Activated CD8-positive, alpha-beta memory T cell treated with anti-CD3 and anti-CD28 coated beads, Interleukin-2, amount 50 U/mL, for 1 hour (primary cell): ENCODE results near the gene RBM38.

ENCODE experiments used
- DNase-seq: peaks from one replicate; pipeline ENCODE4 v3.0.0-alpha.2; 2020; ENCODE audit errors: extremely low read depth

RBM38 gene

GRCh38 chr20:57403216-57403615 lies 12.0 kb downstream of the RBM38 start:
- no peak for DNase-seq

- no peak for DNase-seq
Measured at GRCh38 chr20:57404006-57404405, 12.8 kb downstream of the RBM38 start.

- no peak for DNase-seq
Measured at GRCh38 chr20:57404419-57405072, 13.3 kb downstream of the RBM38 start.

GRCh38 chr20:57405236-57406016 lies 14.2 kb downstream of the RBM38 start:
- no peak for DNase-seq

- DNase-seq = no peak
Measured at GRCh38 chr20:57407541-57407956, 16.4 kb downstream of the RBM38 start.

GRCh38 chr20:57408131-57408530 lies 16.9 kb downstream of the RBM38 start:
- no peak for DNase-seq

GRCh38 chr20:57408536-57409233 lies 17.5 kb downstream of the RBM38 start:
- DNase-seq = no peak

- DNase-seq = no peak
Measured at GRCh38 chr20:57409316-57409671, 18.1 kb downstream of the RBM38 start.

- no peak for DNase-seq
Measured at GRCh38 chr20:57409672-57410397, 18.6 kb downstream of the RBM38 start.

- no peak for DNase-seq
Measured at GRCh38 chr20:57410398-57410920, 19.3 kb downstream of the RBM38 start.

- no peak for DNase-seq
Measured at GRCh38 chr20:57410924-57411323, 19.7 kb downstream of the RBM38 start.

GRCh38 chr20:57411406-57412283 lies 20.4 kb downstream of the RBM38 start:
- DNase-seq = no peak

GRCh38 chr20:57412347-57413029 lies 21.3 kb downstream of the RBM38 start:
- DNase-seq = no peak

GRCh38 chr20:57413986-57414385 lies 22.8 kb downstream of the RBM38 start:
- no peak for DNase-seq

GRCh38 chr20:57414867-57415592 lies 23.8 kb downstream of the RBM38 start:
- DNase-seq = no peak

GRCh38 chr20:57415771-57416170 lies 24.6 kb downstream of the RBM38 start:
- no peak for DNase-seq

- no peak for DNase-seq
Measured at GRCh38 chr20:57416296-57417022, 25.3 kb downstream of the RBM38 start.

- no peak for DNase-seq
Measured at GRCh38 chr20:57417051-57417689, 26.0 kb downstream of the RBM38 start.
